ENCODE results near the gene C20orf96. TPM values are rescaled to one million over a fixed set of nuclear protein-coding genes. Genes with fewer than 3 reads are reported as not detected.

Gene C20orf96
- total and polyA plus RNA-seq, 2 experiments from 2014 or later: 14.6 to 36.3 TPM

- TF ChIP-seq, protein P1, sequence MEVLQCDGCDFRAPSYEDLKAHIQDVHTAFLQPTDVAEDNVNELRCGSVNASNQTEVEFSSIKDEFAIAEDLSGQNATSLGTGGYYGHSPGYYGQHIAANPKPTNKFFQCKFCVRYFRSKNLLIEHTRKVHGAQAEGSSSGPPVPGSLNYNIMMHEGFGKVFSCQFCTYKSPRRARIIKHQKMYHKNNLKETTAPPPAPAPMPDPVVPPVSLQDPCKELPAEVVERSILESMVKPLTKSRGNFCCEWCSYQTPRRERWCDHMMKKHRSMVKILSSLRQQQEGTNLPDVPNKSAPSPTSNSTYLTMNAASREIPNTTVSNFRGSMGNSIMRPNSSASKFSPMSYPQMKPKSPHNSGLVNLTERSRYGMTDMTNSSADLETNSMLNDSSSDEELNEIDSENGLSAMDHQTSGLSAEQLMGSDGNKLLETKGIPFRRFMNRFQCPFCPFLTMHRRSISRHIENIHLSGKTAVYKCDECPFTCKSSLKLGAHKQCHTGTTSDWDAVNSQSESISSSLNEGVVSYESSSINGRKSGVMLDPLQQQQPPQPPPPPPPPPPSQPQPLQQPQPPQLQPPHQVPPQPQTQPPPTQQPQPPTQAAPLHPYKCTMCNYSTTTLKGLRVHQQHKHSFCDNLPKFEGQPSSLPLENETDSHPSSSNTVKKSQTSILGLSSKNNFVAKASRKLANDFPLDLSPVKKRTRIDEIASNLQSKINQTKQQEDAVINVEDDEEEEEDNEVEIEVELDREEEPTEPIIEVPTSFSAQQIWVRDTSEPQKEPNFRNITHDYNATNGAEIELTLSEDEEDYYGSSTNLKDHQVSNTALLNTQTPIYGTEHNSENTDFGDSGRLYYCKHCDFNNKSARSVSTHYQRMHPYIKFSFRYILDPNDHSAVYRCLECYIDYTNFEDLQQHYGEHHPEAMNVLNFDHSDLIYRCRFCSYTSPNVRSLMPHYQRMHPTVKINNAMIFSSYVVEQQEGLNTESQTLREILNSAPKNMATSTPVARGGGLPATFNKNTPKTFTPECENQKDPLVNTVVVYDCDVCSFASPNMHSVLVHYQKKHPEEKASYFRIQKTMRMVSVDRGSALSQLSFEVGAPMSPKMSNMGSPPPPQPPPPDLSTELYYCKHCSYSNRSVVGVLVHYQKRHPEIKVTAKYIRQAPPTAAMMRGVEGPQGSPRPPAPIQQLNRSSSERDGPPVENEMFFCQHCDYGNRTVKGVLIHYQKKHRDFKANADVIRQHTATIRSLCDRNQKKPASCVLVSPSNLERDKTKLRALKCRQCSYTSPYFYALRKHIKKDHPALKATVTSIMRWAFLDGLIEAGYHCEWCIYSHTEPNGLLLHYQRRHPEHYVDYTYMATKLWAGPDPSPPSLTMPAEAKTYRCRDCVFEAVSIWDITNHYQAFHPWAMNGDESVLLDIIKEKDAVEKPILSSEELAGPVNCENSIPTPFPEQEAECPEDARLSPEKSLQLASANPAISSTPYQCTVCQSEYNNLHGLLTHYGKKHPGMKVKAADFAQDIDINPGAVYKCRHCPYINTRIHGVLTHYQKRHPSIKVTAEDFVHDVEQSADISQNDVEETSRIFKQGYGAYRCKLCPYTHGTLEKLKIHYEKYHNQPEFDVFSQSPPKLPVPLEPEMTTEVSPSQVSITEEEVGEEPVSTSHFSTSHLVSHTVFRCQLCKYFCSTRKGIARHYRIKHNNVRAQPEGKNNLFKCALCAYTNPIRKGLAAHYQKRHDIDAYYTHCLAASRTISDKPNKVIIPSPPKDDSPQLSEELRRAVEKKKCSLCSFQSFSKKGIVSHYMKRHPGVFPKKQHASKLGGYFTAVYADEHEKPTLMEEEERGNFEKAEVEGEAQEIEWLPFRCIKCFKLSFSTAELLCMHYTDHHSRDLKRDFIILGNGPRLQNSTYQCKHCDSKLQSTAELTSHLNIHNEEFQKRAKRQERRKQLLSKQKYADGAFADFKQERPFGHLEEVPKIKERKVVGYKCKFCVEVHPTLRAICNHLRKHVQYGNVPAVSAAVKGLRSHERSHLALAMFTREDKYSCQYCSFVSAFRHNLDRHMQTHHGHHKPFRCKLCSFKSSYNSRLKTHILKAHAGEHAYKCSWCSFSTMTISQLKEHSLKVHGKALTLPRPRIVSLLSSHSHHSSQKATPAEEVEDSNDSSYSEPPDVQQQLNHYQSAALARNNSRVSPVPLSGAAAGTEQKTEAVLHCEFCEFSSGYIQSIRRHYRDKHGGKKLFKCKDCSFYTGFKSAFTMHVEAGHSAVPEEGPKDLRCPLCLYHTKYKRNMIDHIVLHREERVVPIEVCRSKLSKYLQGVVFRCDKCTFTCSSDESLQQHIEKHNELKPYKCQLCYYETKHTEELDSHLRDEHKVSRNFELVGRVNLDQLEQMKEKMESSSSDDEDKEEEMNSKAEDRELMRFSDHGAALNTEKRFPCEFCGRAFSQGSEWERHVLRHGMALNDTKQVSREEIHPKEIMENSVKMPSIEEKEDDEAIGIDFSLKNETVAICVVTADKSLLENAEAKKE (CRISPR knock-in tag; IDR thresholded peaks at IDR 0.05): no peak
- peak; percentile 90 to 94 for TF ChIP-seq CTCF (conservative IDR thresholded peaks at IDR 0.05; ENCODE audit: low read depth in 2 of 2)
Measured at GRCh38 chr20:330233-331149, 39.9 kb upstream of the C20orf96 start (continued).

- peaks cover 37% of the 10 kb centered on the region for H3K79me2 ChIP-seq (replicated peaks; ENCODE audit: insufficient read depth)
- DNase-seq (ENCODE audit: low spot score): peak; percentile 15
- no peak overlapping the region for H3K27ac ChIP-seq (ENCODE audit: low read depth)
- TF ChIP-seq CTCF (conservative IDR thresholded peaks at IDR 0.05; ENCODE audit: low read depth in 2 of 2) (no peak), ZNF331 (CRISPR knock-in tag; IDR thresholded peaks at IDR 0.05; ENCODE audit: low read depth) (no peak), CREB1 (CRISPR knock-in tag; IDR thresholded peaks at IDR 0.05; ENCODE audit: low read depth) (no peak), STAT1 (IDR thresholded peaks at IDR 0.05; ENCODE audit: unreplicated experiment) (no peak), EZH2phosphoT487 (IDR thresholded peaks at IDR 0.05; ENCODE audit: unreplicated experiment) (no peak)
Measured at GRCh38 chr20:329851-330232, 39.3 kb upstream of the C20orf96 start.

More at GRCh38 chr20:329851-330232, 39.3 kb upstream of the C20orf96 start:
- Histone ChIP-seq H3K9me2 (ENCODE audit: insufficient read depth) (no peaks in the 10 kb centered on the region), H3K27me3 (ENCODE audit: insufficient read depth) (no peaks in the 10 kb centered on the region), H2AFZ (no peak overlapping the region), H4K20me1 (replicated peaks; ENCODE audit: insufficient read depth) (peaks cover 31% of the 10 kb centered on the region), H3K4me3 (peak overlapping the region; percentile 91; the same call in 1 of the 2 replicates), H3K4me1 (ENCODE audit: insufficient read depth) (peaks cover 31% of the 10 kb centered on the region), H3K4me2 (peak overlapping the region; percentile 100), H3F3A (replicated peaks; ENCODE audit: low read depth) (peaks cover 13% of the 10 kb centered on the region), H3K36me3 (ENCODE audit: insufficient read depth) (no peaks in the 10 kb centered on the region)
- H3K4me3 Mint-ChIP-seq: peak overlapping the region; percentile 90; the same call in 1 of the 3 replicates
- H3K27me3 Mint-ChIP-seq (ENCODE audit: insufficient read depth, low read depth, poor library complexity): peaks cover 2% of the 10 kb centered on the region
- peaks cover 31% of the 10 kb centered on the region for H3K36me3 Mint-ChIP-seq (ENCODE audit: low read depth)
- H3K27ac Mint-ChIP-seq: no peak overlapping the region
- ATAC-seq: no peak
- H3K4me1 Mint-ChIP-seq: peaks cover 30% of the 10 kb centered on the region
- no peaks in the 10 kb centered on the region for H3K9me3 Mint-ChIP-seq
